Esophagus muscularis mucosa (tissue), 4 donors: Measurements from ENCODE around the gene YPEL5. TPM values are rescaled to one million over a fixed set of nuclear protein-coding genes. Genes with fewer than 3 reads are reported as not detected.

Experiments used
- DNase-seq: peaks from one replicate; pipeline ENCODE4 v3.0.0-alpha.2; 2017; ENCODE audit errors: extremely low spot score
- H3K27ac ChIP-seq, 4 donors: fragments of 200-600 bp; sonication (generic); replicated peaks in 1 of 4; 1 replicate in 3 of 4; 2 replicates in 1 of 4; pipeline ENCODE4 v1.5.1; 2016 to 2019; ENCODE audit warnings: mild to moderate bottlenecking in 1 of 4
- H3K27me3 ChIP-seq, 4 donors: fragments of 200-600 bp; sonication (generic); one replicate each; pipeline versions ENCODE4 v1.5.1 to v1.6.0; 2016 to 2019
- H3K36me3 ChIP-seq, 4 donors: fragments of 200-600 bp; sonication (generic); one replicate each; pipeline ENCODE4 v1.5.1; 2016 to 2019
- H3K4me1 ChIP-seq, 4 donors: fragments of 200-600 bp; sonication (generic); one replicate each; pipeline ENCODE4 v1.5.1; 2016 to 2019
- H3K4me3 ChIP-seq, 4 donors: fragments of 200-600 bp; sonication (generic); 1 replicate in 2 of 4; 2 replicates in 2 of 4; pipeline ENCODE4 v1.5.1; 2016 to 2019; ENCODE audit warnings: mild to moderate bottlenecking in 4 of 4, moderate library complexity in 1 of 4
- H3K9me3 ChIP-seq, 4 donors: fragments of 200-600 bp; sonication (generic); 1 replicate in 3 of 4; 2 replicates in 1 of 4; pipeline ENCODE4 v1.5.1; 2016 to 2019
- CTCF ChIP-seq, 3 experiments: fragments of 200-600 bp in 2 of 3; fragments of 450-650 bp in 1 of 3; sonication (generic) in 2 of 3; IDR thresholded peaks; one replicate each; pipeline ENCODE4 v1.5.1; 2017 to 2019; ENCODE audit warnings: antibody characterized with exemption in 3 of 3, mild to moderate bottlenecking in 2 of 3, moderate library complexity in 1 of 3
- EP300 ChIP-seq: sonication (generic); formaldehyde crosslinking; IDR thresholded peaks from one replicate; pipeline ENCODE4 v1.6.1; 2017; ENCODE audit warnings: antibody characterized with exemption
- POLR2A ChIP-seq: fragments of 450-650 bp; IDR thresholded peaks from one replicate; pipeline ENCODE4 v1.6.1; 2017; ENCODE audit warnings: antibody characterized with exemption, moderate library complexity, mild to moderate bottlenecking, low read depth
- POLR2AphosphoS5 ChIP-seq, 2 donors: sonication (generic); formaldehyde crosslinking; IDR thresholded peaks; one replicate each; pipeline ENCODE4 v1.6.1; 2017; ENCODE audit warnings: antibody characterized with exemption in 2 of 2
- WGBS: methylation state at CpG from one replicate; pipeline ENCODE4 v1.1.5; 2018; 5-methylcytosine and 5-hydroxymethylcytosine counted together
- intact Hi-C: fragments of 100-400 bp; cut with DNase I; formaldehyde crosslinking; loops from one replicate; pipeline ENCODE4 v1.15.1; 2023
- total RNA-seq, 4 donors: library from RNA; depleted of rRNA; stranded (reverse); fragments of >200 nt; gene quantifications; one replicate each; pipeline versions ENCODE4 v1.1.0 to v1.2.1, GENCODE V29; 2016

YPEL5 gene
- total RNA-seq, 4 donors from 2014 or later = 96.0 to 148 (median 109) TPM

DNA sequence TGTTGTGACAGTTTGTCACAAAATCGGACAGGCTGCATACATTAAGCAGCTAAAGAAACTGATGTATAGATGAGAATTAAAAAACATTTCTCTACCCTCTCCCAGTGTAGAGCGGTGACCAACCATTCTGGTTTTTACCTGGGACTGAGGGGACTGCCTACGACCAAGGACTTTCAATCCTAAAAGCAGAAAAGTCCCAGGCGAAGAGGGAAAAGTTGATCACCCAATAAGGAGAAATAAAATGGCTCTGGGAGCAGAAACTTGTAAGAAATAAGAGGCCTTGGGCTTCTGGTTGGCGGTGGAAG lies 30.9 kb upstream of the YPEL5 start:
- intact Hi-C loops = no loop called here
- H3K4me1 ChIP-seq = peaks cover 0 to 2% (median 0%) of the 10 kb centered on the region in 4 donors
- no peaks in the 10 kb centered on the region for H3K9me3 ChIP-seq
- no peak overlapping the region for H3K27ac ChIP-seq
- H3K4me3 ChIP-seq = no peak overlapping the region
- no peak for TF ChIP-seq POLR2AphosphoS5 (IDR thresholded peaks at IDR 0.05)
- no peak for TF ChIP-seq EP300
- no peak for TF ChIP-seq POLR2A
- TF ChIP-seq CTCF (IDR thresholded peaks at IDR 0.05) = no peak
- WGBS = 69% methylated on average over 5 of the region's 5 CpGs
- H3K27me3 ChIP-seq = no peaks in the 10 kb centered on the region
- no peaks in the 10 kb centered on the region for H3K36me3 ChIP-seq
- DNase-seq = no peak

DNA sequence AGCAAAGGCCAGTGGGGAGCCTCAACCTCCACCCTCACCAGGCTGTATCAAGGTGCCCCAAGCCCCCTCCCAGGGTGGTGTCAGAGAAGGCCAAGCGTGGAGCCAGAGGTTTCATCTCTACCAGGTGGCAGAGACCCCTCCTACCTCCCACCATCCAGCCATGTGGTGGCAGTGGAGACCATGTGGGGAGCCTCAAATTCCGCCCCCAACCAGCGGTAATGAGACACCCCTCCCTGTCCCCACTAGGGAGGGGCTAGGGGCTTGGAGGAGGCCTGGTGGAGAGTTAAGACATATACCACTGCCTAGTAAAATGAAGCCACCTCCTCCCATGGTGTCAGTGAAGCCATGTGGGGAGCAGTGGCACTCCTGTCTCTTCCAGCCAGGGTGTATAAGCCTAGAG lies 24.4 kb upstream of the YPEL5 start:
- Histone ChIP-seq H3K4me3 (no peak overlapping the region), H3K9me3 (no peaks in the 10 kb centered on the region), H3K27ac (no peak overlapping the region), H3K27me3 (no peaks in the 10 kb centered on the region), H3K36me3 (no peaks in the 10 kb centered on the region), H3K4me1 (no peaks in the 10 kb centered on the region)
- TF ChIP-seq CTCF (IDR thresholded peaks at IDR 0.05) = no peak
- TF ChIP-seq POLR2A = no peak
- no peak for TF ChIP-seq EP300
- no peak for TF ChIP-seq POLR2AphosphoS5 (IDR thresholded peaks at IDR 0.05)
- no peak for DNase-seq
- 100% methylated on average over 2 of the region's 3 CpGs for WGBS
- intact Hi-C loops = no loop called here

DNA sequence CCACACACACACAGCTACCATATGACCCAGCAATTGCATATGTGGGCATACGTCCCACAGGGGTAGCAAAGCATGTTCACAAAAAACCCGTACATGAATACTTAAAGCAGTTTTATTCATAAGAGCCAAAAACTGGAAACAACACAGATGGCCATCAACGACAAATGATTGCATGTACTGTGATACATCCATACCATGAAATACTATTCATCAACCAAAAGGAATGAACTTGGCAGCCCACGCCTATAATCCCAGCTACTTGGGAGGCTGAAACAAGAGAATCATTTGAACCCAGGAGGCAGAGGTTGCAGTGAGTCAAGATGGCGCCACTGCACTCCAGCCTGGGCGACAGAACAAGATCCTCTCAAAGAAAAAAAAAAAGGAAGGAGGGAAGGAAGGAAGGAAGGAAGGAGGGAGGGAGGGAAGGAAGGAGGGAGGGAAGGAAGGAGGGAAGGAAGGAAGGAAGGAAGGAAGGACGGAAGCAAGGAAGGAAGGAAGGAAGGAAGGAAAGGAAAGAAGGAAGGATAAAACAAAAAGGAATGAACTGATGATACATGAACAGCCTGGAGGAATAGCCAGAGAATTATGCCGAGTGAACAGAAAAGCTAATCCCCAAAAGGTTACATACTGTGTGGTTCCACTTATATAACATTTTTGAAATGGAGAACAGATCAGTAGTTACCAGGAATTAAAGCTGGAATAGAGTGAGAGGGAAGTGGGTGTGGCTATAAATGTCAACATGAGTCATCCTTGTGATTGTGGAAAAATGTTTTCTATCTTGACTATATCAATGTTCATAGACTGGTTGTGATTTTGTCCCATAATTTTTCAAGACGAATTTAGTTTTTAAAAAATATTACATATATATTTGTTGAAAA lies 19.6 kb upstream of the YPEL5 start:
- no peaks in the 10 kb centered on the region for H3K4me1 ChIP-seq
- no peaks in the 10 kb centered on the region for H3K9me3 ChIP-seq
- no peaks in the 10 kb centered on the region for H3K27me3 ChIP-seq
- DNase-seq = no peak
- WGBS = 71% methylated on average over 9 of the region's 9 CpGs
- TF ChIP-seq POLR2AphosphoS5 (IDR thresholded peaks at IDR 0.05) (no peak), CTCF (IDR thresholded peaks at IDR 0.05) (no peak), EP300 (no peak), POLR2A (no peak)
- no peaks in the 10 kb centered on the region for H3K36me3 ChIP-seq
- intact Hi-C loops = no loop called here
- H3K4me3 ChIP-seq = no peak overlapping the region
- H3K27ac ChIP-seq = no peak overlapping the region

- Histone ChIP-seq H3K4me1 (no peaks in the 10 kb centered on the region), H3K9me3 (no peaks in the 10 kb centered on the region), H3K27me3 (no peaks in the 10 kb centered on the region), H3K27ac (no peak overlapping the region), H3K4me3 (no peak overlapping the region), H3K36me3 (no peaks in the 10 kb centered on the region)
- intact Hi-C loops = no loop called here
- DNase-seq = no peak
- TF ChIP-seq POLR2AphosphoS5 (IDR thresholded peaks at IDR 0.05) (no peak), EP300 (no peak), CTCF (IDR thresholded peaks at IDR 0.05) (no peak), POLR2A (no peak)
- WGBS = 72% methylated on average over 5 of the region's 5 CpGs
Observed at GRCh38 chr2:30134582-30134981, 12.2 kb upstream of the YPEL5 start.

DNA sequence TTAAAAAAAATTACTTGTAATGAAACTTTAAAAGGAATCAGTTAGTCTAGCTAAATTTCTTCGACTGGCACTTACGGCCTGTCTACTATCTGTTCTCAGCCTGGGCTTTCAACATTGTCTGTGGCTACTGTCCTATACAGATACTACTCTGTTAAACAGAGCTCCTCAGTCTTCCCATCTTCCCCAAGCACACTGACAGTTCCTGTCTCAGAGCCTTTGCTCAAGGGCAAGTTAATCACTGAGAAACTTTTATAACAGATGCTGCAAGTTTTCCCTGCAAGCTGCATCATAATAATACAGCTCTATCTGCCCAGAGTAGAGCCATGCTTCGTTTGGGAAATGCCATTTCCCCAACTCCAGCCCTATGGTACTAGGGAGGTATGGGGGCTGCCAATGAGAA lies 11.3 kb upstream of the YPEL5 start:
- Histone ChIP-seq H3K9me3 (no peaks in the 10 kb centered on the region), H3K4me3 (no peak overlapping the region), H3K4me1 (no peaks in the 10 kb centered on the region), H3K36me3 (no peaks in the 10 kb centered on the region), H3K27ac (no peak overlapping the region), H3K27me3 (no peaks in the 10 kb centered on the region)
- TF ChIP-seq EP300 = no peak
- no peak for TF ChIP-seq POLR2A
- TF ChIP-seq CTCF (IDR thresholded peaks at IDR 0.05) = no peak
- TF ChIP-seq POLR2AphosphoS5 (IDR thresholded peaks at IDR 0.05) = no peak
- intact Hi-C loops = no loop called here
- 83% methylated on average over 3 of the region's 3 CpGs for WGBS
- no peak for DNase-seq
